Neural cell (in vitro differentiated cells): ENCODE results near the gene PTRH1. TPM values are rescaled to one million over a fixed set of nuclear protein-coding genes. Genes with fewer than 3 reads are reported as not detected.

Experiments
- H2AFZ ChIP-seq: fragments of 200-600, 300-800 bp; sonication (generic), shearing (Covaris generic); 2 replicates; pipeline ENCODE4 v1.6.0; 2014; ENCODE audit warnings: low read depth, mild to moderate bottlenecking, antibody characterized with exemption, low read length, moderate library complexity
- H3F3A ChIP-seq: fragments of 200-600 bp; shearing (Covaris generic); 2 replicates; pipeline ENCODE4 v1.6.1; 2016; ENCODE audit warnings: mild to moderate bottlenecking, moderate library complexity, mixed read lengths, antibody characterized with exemption, low read length; ENCODE audit not compliant: insufficient read depth, poor library complexity, severe bottlenecking
- H3K27ac ChIP-seq: fragments of 200-600, 300-800 bp; sonication (generic), shearing (Covaris generic); 2 replicates; pipeline ENCODE4 v1.5.1; 2014; ENCODE audit warnings: mild to moderate bottlenecking, low read length, moderate library complexity
- H3K27me3 ChIP-seq: fragments of 300-800, 200-600 bp; sonication (generic), shearing (Covaris generic); 2 replicates; pipeline ENCODE4 v1.6.0; 2014; ENCODE audit warnings: mild to moderate bottlenecking, low read depth, low read length, moderate library complexity; ENCODE audit not compliant: insufficient read depth
- H3K36me3 ChIP-seq: fragments of 300-800, 200-600 bp; sonication (generic), shearing (Covaris generic); 2 replicates; pipeline ENCODE4 v1.5.1; 2014; ENCODE audit warnings: mild to moderate bottlenecking, antibody characterized with exemption, low read length, moderate library complexity; ENCODE audit not compliant: insufficient read depth
- H3K4me2 ChIP-seq: fragments of 300-800, 200-600 bp; sonication (generic), shearing (Covaris generic); 2 replicates; pipeline ENCODE4 v1.6.0; 2014; ENCODE audit warnings: mild to moderate bottlenecking, low read length
- H3K4me3 ChIP-seq: fragments of 300-800, 200-600 bp; sonication (generic), shearing (Covaris generic); 2 replicates; pipeline ENCODE4 v1.5.1; 2014; ENCODE audit warnings: mild to moderate bottlenecking, low read length, moderate library complexity
- H3K79me2 ChIP-seq: fragments of 200-600 bp; shearing (Covaris generic); replicated peaks from 2 replicates; pipeline ENCODE4 v1.6.0; 2014; ENCODE audit warnings: mild to moderate bottlenecking, low read length, moderate library complexity; ENCODE audit not compliant: insufficient read depth
- H3K9ac ChIP-seq: fragments of 300-800, 200-600 bp; sonication (generic), shearing (Covaris generic); 2 replicates; pipeline ENCODE4 v1.6.1; 2016; ENCODE audit warnings: mild to moderate bottlenecking, low read length, mixed read lengths
- H3K9me2 ChIP-seq: fragments of 200-600 bp; shearing (Covaris generic); 2 replicates; pipeline ENCODE4 v1.6.1; 2016; ENCODE audit warnings: mild to moderate bottlenecking, low read length, mixed read lengths; ENCODE audit not compliant: insufficient read depth
- H3K9me3 ChIP-seq: fragments of 200-600, 300-800 bp; sonication (generic), shearing (Covaris generic); 2 replicates; pipeline ENCODE4 v1.6.1; 2016; ENCODE audit warnings: mild to moderate bottlenecking, mixed run types, low read length, moderate library complexity, mixed read lengths
- H4K20me1 ChIP-seq: fragments of 200-600 bp; shearing (Covaris generic); 2 replicates; pipeline ENCODE4 v1.6.1; 2016; ENCODE audit warnings: mild to moderate bottlenecking, mixed run types; ENCODE audit not compliant: insufficient read depth
- EP300 ChIP-seq: fragments of 450-650 bp; conservative IDR thresholded peaks from 2 replicates; pipeline ENCODE4 v1.6.1; 2014; ENCODE audit warnings: antibody characterized with exemption, mild to moderate bottlenecking, moderate library complexity; ENCODE audit not compliant: poor library complexity, severe bottlenecking
- EZH2 ChIP-seq: fragments of 200-600, 300-800 bp; shearing (Covaris generic), sonication (generic); IDR thresholded peaks from 2 replicates; pipeline ENCODE4 v1.6.1; 2014; ENCODE audit warnings: antibody characterized with exemption, low read length, borderline replicate concordance, mild to moderate bottlenecking; ENCODE audit not compliant: insufficient read depth, poor library complexity, severe bottlenecking
- MXI1 ChIP-seq: fragments of 450-650 bp; conservative IDR thresholded peaks from 2 replicates; pipeline ENCODE4 v1.6.1; 2014; ENCODE audit warnings: antibody characterized with exemption, mild to moderate bottlenecking; ENCODE audit not compliant: poor library complexity, severe bottlenecking
- POLR2AphosphoS5 ChIP-seq: IDR thresholded peaks from 2 replicates; pipeline ENCODE4 v1.6.1; 2012
- RAD21 ChIP-seq: fragments of 450-650 bp; conservative IDR thresholded peaks from 2 replicates; pipeline ENCODE4 v1.6.1; 2014; ENCODE audit warnings: antibody characterized with exemption, mild to moderate bottlenecking, moderate library complexity
- SMC3 ChIP-seq: fragments of 450-650 bp; conservative IDR thresholded peaks from 2 replicates; pipeline ENCODE4 v1.6.1; 2014; ENCODE audit warnings: antibody characterized with exemption, mild to moderate bottlenecking, moderate library complexity; ENCODE audit not compliant: poor library complexity
- TAF1 ChIP-seq: IDR thresholded peaks from 2 replicates; pipeline ENCODE4 v1.6.1; 2012; ENCODE audit warnings: low read depth
- polyA plus RNA-seq: library from polyadenylated mRNA; depleted of rRNA; stranded (reverse); fragments of >200 nt; gene quantifications from 2 replicates; pipeline ENCODE4 v1.2.3, GENCODE V29; 2014
- TF ChIP-seq, protein P1 (sequence below): fragments of 450-650 bp; IDR thresholded peaks from 2 replicates; pipeline ENCODE4 v1.5.1; 2014; ENCODE audit warnings: antibody characterized with exemption, mild to moderate bottlenecking, moderate library complexity; ENCODE audit not compliant: poor library complexity, severe bottlenecking
- TF ChIP-seq, protein P2 (sequence below): IDR thresholded peaks from 2 replicates; pipeline ENCODE4 v1.6.1; 2012; ENCODE audit warnings: borderline replicate concordance

Gene PTRH1
- polyA plus RNA-seq, 1 donor from 2014 or later, result 20.0 TPM

DNA sequence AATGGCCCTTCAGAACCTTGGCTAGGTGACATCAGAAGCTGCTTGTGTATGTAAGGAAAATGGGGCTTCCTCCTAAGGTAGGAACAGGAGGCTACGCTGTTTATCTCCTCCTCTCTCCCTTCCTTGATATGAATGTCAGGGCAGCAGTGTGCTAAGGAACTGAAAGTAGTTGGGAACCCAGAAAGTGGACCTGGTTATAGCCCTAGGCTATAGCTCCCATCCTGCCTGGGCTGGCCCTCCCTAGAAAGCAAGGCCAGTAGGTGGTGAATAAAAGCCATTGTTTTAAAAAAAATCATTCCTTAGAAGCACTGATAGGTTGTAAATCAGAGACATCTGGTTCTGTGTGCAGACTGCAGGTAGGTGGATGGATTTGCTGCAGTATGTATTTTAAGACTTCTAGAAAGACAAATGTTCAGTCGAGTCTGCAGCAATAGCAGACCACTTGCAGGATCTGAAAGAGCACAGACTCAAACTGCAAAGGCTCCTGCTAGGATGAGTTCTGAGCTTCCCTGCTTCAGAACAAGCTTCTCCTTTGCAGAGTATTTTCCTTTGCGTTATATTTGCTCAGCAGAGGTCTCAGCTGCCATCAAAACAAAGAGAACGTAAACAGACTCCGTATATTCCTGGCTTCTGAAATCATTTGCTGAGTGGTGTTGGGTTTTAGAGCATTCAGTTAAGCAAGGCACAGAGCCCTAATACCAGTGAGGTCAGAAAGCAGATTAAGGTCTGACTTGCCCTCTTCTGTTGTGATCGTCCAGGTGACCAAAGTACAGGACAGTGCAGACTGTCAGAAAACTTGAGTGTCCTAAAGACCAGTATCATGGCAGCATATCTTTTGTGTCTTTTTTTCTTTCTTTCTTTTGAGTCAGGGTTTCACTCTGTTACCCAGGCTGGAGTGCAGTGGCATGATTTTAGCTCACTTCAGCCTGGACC, 28.7 kb downstream of the PTRH1 start:
- no peak overlapping the region for H3K9ac ChIP-seq
- no peaks in the 10 kb centered on the region for H3K9me2 ChIP-seq
- H3K36me3 ChIP-seq, result peaks cover 5% of the 10 kb centered on the region
- H3F3A ChIP-seq, result no peaks in the 10 kb centered on the region
- H3K79me2 ChIP-seq, result no peaks in the 10 kb centered on the region
- TF ChIP-seq TAF1 (no peak), EP300 (no peak), POLR2AphosphoS5 (no peak), RAD21 (no peak), EZH2 (no peak)
- TF ChIP-seq, protein P1, sequence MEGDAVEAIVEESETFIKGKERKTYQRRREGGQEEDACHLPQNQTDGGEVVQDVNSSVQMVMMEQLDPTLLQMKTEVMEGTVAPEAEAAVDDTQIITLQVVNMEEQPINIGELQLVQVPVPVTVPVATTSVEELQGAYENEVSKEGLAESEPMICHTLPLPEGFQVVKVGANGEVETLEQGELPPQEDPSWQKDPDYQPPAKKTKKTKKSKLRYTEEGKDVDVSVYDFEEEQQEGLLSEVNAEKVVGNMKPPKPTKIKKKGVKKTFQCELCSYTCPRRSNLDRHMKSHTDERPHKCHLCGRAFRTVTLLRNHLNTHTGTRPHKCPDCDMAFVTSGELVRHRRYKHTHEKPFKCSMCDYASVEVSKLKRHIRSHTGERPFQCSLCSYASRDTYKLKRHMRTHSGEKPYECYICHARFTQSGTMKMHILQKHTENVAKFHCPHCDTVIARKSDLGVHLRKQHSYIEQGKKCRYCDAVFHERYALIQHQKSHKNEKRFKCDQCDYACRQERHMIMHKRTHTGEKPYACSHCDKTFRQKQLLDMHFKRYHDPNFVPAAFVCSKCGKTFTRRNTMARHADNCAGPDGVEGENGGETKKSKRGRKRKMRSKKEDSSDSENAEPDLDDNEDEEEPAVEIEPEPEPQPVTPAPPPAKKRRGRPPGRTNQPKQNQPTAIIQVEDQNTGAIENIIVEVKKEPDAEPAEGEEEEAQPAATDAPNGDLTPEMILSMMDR, result no peak
- H3K4me3 ChIP-seq, result no peak overlapping the region
- H3K9me3 ChIP-seq, result no peaks in the 10 kb centered on the region
- H3K4me2 ChIP-seq, result no peak overlapping the region
- no peak overlapping the region for H2AFZ ChIP-seq
- no peaks in the 10 kb centered on the region for H3K27me3 ChIP-seq
- H3K27ac ChIP-seq, result no peak overlapping the region
- peaks cover 3% of the 10 kb centered on the region for H4K20me1 ChIP-seq

DNA sequence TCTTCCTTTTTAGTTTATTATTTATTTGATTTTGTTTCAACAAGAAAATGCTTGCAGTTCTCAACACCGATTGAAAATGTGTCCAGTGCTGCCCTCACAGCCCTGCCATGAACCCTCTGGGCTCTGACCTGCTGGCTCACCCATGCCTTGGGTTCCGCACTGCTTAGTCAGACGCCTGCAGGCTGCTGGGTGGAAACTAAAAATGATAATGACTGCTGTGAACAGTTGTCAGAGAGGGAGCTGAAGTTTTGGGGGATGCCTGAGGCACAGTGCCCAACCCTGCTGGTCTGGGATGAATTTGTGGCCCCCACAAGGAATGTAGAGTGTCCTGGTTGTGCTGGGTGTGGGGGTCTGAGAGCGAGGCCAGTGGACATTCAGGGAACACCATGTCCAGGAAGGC, 30.9 kb downstream of the PTRH1 start:
- H4K20me1 ChIP-seq, result peaks cover 3% of the 10 kb centered on the region
- H3K4me3 ChIP-seq, result no peak overlapping the region
- no peak overlapping the region for H3K9ac ChIP-seq
- TF ChIP-seq SMC3 (no peak), POLR2AphosphoS5 (no peak), EP300 (no peak), RAD21 (no peak), TAF1 (no peak), EZH2 (no peak), MXI1 (no peak)
- TF ChIP-seq, protein P2, sequence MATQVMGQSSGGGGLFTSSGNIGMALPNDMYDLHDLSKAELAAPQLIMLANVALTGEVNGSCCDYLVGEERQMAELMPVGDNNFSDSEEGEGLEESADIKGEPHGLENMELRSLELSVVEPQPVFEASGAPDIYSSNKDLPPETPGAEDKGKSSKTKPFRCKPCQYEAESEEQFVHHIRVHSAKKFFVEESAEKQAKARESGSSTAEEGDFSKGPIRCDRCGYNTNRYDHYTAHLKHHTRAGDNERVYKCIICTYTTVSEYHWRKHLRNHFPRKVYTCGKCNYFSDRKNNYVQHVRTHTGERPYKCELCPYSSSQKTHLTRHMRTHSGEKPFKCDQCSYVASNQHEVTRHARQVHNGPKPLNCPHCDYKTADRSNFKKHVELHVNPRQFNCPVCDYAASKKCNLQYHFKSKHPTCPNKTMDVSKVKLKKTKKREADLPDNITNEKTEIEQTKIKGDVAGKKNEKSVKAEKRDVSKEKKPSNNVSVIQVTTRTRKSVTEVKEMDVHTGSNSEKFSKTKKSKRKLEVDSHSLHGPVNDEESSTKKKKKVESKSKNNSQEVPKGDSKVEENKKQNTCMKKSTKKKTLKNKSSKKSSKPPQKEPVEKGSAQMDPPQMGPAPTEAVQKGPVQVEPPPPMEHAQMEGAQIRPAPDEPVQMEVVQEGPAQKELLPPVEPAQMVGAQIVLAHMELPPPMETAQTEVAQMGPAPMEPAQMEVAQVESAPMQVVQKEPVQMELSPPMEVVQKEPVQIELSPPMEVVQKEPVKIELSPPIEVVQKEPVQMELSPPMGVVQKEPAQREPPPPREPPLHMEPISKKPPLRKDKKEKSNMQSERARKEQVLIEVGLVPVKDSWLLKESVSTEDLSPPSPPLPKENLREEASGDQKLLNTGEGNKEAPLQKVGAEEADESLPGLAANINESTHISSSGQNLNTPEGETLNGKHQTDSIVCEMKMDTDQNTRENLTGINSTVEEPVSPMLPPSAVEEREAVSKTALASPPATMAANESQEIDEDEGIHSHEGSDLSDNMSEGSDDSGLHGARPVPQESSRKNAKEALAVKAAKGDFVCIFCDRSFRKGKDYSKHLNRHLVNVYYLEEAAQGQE, result no peak
- TF ChIP-seq, protein P1, result no peak
- no peaks in the 10 kb centered on the region for H3K79me2 ChIP-seq
- H3K9me2 ChIP-seq, result no peaks in the 10 kb centered on the region
- H3K36me3 ChIP-seq, result peaks cover 5% of the 10 kb centered on the region
- H3K9me3 ChIP-seq, result no peaks in the 10 kb centered on the region
- no peaks in the 10 kb centered on the region for H3F3A ChIP-seq
- H2AFZ ChIP-seq, result no peak overlapping the region
- no peaks in the 10 kb centered on the region for H3K27me3 ChIP-seq
- H3K27ac ChIP-seq, result no peak overlapping the region
- no peak overlapping the region for H3K4me2 ChIP-seq
